NCI-H82 treated with DMSO at 0.1 percent for 48 hours (cell line): ENCODE results near the gene COL21A1.

ENCODE experiments used
- DNase-seq: peaks from one replicate; lab custom pipeline; 2025; ENCODE audit not compliant: unreplicated experiment; lab: John Stamatoyannopoulos, UW

The COL21A1 gene

DNA sequence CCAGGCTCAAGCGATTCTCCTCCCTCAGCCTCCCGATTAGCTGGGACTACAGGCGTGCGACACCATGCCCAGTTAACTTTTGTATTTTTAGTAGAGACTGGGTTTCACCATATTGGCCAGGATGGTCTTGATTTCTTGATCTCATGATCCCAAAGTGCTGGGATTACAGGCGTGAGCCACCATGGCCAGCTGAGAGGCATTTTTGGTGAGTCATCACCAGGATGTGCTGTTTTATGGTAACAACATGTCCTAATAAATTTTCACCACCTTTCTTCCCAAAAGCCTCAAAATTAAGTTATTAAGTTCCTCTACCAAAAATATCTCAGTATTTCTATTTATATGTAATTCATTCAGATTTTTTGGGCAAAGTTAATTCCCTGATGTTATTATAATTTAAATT, 53.5 kb downstream of the COL21A1 start:
- no peak for DNase-seq

DNA sequence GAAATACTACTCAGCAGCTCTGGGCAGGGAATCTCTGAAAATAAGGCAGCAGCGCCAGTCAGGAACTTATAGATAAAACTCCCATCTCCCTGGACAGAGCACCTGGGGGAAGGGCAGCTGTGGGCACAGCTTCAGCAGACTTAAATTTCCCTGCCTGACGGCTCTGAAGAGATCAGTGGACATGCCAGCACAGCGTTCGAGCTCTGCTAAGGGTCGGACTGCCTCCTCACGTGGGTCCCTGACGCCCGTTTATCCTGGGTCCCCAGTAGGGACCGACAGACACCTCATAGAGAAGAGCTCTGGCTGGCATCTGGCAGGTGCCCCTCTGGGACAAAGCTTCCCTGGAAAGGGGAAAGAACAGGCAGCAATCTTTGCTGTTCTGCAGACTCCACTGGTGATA, 59.0 kb downstream of the COL21A1 start:
- no peak for DNase-seq

DNA sequence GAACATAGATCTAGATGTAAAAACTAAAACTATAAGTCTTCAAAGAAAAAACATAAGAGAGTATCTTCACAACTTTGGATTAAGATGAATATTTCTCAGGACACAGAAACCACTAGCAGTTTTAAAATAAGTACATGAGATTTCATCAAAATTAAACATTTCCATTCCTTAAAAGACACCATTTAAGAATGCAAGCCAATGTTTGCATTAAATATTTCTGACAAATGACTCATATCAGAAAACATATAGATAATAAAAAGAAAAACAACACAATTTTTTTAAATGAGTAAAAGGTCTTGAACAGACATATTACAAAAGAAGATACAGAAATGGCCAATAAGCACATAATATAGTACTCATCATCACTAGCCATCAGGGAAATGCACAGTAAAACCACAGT, 59.7 kb downstream of the COL21A1 start:
- no peak for DNase-seq

DNA sequence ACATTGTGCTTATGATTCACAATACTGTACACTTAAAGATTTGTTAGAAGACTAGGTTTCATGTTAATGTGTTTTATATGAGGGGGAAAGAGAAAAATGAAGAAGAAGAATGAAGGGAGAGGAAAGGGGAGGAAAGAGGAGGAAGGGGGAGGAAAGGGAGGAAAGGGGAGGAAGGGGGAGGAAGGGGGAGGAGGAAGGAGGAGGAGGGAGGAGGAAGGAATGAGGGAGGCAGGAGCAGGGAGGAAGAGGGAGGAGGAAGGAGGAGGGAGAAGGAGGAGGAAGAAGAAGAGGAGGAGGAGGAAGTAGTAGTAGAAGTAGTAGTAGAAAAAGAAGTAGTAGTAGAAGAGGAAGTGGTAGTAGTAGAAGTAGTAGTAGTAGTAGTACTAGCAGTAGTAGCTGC, 70.6 kb downstream of the COL21A1 start:
- no peak for DNase-seq

DNA sequence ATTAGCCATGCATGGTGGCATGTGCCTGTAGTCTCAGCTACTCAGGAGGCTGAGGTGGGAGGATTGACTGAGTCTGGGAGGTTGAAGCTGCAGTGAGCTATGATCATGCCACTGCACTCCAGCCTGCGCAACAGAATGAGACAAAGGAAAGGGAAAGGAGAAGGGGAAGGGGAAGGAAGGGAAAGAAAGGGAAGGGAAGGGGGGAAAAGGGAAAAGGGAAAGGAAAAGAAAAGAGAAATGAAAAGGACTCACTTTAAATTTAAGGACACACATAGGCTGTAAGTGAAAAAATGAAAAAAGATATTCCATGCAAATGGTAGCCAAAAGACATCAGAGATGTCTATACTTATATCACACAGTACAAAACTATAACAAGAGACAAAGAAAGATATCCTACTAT, 74.2 kb downstream of the COL21A1 start:
- no peak for DNase-seq

DNA sequence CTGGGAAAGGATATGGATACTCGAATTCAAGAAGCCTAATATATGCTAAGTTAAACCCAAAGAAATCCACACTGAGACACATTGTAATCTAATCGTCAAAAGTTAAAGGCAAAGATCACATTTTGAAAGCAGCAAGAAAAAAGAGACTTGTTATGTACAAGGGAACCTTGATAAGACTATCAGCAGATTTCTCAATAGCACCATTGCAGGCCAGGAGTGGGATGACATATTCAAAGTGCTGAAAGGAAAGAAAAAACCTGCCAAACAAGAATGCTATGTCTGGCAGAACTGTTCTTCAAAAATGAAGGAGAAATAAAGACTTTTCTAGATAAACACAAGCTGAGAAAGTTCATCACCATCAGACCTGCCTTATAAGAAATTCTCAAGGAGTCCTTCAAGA, 75.2 kb downstream of the COL21A1 start:
- DNase-seq: no peak

DNA sequence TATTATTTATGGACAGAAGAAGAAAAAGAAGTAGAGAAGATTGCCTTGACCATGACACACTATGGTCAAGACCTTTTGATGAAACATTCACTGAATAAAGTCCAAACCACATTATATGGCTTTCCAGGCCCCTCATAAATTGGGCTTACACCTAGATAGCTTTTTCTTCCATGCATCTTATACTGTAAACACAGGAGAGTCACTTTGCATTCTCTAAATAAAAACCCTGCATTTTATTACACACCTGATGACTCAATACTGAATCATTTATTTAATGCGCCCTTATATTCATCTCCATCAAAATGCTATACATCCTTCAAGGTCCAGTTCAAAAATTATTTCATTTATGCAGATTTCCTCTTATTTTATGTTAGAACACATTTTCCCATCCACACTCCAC, 78.0 kb downstream of the COL21A1 start:
- no peak for DNase-seq

DNA sequence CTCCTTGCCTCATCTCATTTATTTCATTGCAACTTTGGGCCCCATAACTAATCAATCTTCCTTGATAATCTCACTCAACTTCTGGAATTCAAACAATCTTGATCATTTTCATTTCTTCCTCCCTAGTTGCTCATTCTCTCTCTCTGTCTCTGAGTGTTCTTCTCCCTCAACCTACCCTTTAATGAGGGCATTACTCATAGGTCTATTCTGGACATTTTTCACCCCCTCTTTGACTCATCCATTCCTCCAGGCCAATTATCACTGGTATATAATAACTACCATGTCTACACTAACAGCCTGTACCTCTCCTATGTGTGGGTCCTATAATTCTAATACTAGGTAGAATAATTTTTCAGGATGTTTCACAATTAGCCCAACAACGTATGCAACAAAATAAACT, 78.8 kb downstream of the COL21A1 start:
- no peak for DNase-seq

DNA sequence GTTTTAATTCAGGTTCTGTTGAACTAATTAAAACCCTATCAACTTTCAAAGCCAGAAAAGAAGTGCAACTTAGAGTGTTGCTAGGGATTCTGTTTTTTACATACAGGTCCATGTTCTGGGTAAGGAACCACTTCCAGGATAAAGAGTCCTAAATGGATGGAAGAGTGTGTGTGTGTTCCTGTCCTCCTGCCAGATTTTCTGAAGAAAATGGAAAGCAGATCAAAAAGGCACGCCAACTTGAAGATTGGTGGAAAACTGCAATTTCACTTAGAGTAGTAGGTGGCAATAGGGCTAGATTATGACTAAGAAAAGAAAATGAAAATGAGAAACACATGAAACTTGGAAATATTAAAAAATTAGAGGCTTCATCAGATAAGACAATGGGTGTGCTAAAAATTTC, 85.3 kb downstream of the COL21A1 start:
- DNase-seq: no peak

DNA sequence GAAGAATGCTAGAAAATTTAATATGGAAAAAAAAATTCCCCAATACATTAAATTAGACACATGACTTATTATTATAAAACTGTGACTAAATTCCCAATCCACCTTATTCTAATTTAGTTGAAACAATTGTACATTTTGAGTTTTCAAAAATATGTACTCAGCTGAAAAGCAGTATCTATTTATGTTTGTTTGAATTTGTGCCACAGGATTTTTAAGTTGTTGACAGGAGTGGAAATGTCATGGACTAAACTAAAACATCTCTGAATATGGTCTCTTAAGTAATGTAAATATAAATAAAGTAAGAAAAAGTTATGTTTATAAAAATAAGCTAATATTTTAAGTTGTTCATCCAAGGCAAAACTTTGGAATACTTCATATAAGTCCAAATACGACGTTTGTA, 86.9 kb downstream of the COL21A1 start:
- DNase-seq: no peak

DNA sequence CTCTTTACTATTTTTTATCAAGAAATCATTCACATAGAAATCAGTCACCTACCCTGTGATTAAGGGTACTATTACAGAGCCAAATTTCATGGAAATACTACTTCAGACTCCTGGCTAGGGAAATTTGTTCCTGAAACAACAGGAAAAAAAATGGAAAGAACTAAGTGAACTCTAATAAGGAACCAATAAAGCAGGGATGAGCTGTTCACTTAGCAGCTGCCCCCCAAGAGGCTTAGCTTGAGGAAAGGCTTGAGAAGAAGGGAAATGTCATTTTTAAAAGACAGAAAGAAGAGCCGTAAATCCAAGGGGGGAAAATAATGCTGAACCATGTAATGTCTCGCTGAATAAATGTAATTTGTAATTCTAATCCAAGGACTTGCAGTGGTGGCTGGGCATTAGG, 88.8 kb downstream of the COL21A1 start:
- DNase-seq: no peak

DNA sequence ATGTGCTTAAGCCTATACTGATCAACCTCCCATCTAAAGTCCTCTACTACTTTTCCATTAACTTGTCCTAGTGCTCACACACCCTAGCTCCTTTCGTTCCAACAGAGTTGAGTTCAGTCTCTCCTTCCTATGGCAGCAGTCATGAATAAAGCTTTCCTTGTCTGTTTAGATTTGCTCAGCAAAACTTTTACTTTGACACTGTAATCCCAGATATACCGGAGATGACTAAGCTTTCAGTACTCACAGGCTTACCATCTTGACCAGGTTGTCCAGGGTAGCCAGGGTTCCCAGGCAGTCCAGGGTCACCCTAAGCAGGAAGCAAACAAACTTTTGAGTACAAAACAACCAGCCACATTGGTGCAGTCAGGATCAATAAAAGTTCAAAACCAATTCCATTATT, 90.7 kb downstream of the COL21A1 start:
- no peak for DNase-seq

DNA sequence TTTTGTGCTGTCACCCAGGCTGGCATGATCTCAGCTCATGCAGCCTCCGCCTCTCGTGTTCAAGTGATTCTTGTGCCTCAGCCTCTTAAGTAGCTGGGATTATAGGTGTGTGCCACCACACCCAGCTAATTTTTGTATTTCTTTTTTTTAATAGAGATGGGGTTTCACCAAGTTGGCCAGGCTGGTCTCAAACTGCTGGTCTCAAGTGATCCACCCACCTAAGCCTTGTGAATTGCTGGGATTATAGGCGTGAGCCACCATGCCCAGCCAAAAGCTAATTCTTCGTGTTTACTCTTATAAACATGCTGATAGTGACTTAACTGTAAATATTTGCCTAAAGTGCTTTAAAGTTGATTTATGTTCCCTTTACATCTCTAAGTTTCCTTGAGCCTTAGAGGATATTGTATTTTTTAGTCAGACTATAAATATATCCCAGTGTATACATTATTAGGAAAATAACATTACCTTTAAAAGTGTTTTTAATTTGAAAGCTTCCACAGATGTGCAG, 91.7 kb downstream of the COL21A1 start:
- DNase-seq: no peak

DNA sequence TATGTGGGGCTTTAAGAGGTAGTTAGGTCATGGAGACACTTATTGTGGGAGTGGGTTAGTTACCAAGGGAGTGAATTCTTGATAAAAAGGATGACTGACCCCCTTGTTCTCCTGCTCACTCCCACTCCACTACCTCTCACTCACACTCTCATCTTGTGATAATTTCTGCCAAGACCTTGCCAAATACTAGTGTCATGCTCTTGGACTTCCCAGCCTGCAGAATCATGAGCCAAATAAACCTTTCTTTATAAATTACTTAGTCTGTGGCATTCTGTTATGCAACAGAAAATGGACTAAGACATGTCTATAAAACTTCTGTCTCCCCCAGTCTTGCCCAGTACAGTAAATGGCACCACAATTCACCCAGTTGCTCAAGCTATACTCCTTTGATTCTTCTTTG, 93.3 kb downstream of the COL21A1 start:
- no peak for DNase-seq

DNA sequence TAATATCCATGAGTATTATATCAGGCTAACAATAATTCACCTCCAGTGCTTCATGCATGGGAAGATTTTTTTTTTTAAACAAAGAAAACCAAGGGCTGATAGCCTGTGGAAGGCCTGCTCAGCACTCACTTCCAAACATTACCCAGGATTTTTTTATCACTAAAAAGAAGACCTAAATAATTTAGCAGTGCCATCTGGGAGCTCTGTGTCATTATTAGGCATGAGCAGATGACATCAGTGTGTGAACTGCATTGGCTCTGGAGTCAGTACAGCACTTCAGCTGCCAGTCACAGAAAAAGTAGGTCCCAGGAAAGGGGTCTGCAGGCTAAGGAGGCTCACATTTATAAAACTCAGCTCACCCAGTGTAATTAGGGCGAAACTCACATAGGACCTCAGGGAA, 94.8 kb downstream of the COL21A1 start:
- DNase-seq: no peak

DNA sequence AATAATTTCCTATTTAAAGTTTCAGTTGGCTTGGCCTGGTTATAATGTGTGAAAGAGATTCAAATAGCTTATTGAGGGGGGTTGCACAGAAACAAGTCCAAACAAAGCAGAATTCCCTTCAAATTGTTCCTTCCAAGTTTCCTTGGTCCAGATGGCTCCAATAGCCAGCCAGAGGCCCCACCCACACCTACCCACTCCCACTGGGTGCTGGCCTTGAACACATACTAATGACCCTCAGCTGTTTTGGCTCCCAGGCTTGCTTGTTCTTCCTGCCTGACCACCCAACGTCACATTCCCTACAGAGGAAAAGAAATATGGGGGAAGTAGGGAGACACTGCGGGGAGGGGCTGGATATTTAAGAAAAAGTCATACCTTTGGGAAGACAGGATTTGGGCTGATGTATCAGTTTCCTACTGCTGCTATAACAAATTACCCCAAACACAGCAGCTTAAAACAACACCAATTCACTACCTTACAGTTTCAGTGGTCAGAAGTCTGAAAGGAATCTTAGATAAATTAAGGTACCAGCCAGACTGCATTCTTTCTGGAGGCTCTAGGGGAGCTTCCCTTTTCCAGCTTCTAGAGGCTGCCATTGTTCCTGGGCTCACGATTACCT, 95.7 kb downstream of the COL21A1 start:
- DNase-seq: no peak

DNA sequence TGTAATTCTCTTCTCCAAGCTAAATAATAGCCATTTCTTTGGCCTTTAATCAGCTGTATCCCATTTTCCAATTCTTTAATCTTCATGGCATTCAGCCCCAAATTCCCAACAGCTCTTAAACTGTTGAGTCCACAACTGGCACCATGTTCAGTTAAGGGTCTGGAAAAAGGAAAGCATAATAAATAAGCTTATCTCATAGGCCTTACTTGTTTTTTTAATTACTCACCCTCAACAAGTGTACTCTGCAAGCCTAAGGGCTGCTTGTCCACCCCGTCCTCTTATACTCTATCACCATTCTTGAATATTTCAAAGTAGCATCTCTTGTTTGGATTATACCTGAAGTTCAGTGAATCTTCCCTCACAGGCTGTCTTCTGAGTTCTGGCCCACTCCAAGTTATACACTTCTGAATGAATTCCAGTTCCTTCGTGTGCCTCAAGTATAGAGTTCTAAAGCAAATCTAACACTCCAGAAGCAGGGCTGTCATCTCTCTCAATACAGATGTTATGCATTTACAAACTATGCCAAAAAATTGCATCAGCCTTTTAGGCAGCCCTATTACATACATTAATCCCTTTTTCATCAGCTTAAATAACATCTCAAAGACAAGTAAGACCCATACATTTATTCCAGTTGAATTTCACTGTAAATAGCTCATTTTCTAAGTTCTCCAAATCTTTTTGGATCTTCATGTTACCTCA, 98.7 kb downstream of the COL21A1 start:
- DNase-seq: no peak

DNA sequence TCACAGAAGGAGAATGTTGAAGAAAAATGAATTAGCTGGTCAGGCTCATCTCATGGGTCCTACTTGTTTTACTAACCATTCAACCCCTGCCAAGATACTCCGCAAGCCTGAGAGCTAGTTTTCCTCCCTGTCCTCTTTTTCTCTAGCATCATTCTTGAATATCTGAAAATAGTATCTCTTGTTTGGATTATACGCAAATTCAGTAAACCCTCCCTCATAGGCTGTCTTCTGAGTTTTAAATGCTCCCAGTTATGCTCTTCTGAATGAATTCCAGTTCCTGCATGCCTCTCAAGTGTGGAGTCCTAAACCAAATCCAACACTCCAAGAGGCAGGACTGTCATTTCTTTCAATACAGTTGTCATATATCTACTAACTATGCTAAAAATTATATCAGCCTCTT, 99.6 kb downstream of the COL21A1 start:
- no peak for DNase-seq

DNA sequence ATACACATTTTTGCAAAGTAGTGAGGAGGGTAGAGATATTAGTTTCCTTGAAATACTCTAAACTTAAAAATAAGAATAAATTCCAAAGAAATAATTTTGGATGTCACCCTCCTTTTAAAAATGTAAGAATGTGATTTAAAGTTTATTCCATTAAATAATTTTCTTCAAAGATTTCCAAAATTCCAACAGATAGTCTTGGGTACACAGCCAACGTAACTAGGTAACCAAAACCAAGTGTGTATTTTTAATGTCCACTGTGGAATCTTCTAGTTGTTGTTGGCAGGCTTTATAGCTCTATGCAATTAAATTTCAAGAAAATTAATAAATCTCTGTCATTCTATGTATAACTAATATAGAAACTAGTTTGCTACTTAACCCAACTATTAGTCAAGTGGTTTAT, 101.3 kb downstream of the COL21A1 start:
- DNase-seq: no peak

DNA sequence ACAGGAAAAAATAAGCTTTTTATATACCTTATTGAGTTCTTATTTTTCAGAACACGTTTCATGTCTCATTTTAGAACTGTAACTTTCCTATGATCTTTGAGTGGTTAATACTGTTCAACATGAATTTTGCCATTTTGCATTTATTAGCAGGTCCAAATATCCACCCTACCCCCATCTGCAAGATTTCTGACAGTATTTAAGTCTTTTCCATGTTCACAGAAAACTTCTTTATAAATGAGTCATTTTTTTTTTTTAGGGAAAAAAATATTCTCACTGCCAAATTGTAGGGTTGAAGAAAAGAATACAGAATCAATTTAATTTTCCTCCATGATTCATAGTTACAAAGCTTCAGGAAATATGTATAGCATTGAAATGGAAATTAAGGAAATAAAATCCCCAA, 101.8 kb downstream of the COL21A1 start:
- no peak for DNase-seq

DNA sequence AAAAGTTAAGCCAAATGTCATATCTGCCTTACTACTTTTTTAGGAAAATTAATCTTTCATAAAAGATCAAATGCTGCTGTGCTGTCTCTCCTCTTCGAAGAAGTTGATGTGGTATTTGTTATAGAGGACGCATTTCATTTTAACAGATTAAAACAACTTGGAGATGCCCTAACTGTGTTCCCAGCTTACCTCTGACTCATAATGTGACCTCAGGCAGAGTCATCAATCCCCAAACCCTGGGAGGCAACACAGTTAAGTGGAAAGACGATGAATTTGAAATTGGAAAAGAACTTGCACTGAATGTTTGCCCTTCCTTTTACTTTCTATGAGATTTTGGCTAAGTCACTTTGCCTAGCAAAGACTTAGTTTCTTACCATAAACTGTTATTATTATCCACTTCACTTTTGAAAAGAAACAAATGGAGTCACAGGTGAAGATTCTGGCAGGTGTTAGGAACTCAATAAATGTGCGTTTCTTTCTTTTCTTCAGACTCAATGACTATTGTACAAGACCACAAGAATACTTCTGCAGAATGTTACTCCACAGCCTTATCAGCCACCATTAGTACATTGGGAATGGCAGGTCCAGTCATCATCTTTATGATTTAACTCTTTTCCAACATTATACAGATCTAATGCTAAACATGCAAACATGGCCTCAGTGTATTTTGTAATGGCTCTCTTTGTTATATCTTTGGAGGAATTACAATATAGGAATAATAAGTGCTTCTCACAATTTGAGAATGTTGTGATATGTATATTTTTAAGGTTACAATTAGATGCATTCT, 102.6 kb downstream of the COL21A1 start:
- DNase-seq: no peak

DNA sequence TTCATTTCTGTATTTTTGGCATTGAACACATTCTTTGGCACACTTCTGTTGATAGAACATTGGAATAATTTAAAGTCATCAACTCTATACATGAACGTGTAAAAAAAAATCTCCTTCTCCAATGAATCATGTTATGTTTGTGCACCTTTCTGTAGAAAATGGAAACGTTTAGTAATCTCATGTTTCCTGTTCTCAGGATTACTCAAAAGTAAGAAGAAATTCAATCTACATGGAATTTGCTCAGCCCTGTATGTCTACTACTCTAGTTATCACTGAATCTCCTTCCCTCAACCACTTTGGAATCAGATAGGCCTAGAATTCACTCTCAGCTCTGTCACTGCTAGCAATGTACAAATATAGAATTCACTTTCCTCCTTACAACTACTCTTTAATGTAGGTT, 103.6 kb downstream of the COL21A1 start:
- DNase-seq: no peak
